Mesothelial cell of epicardium (in vitro differentiated cells): ENCODE data around the gene POLR2C. TPM values are rescaled to one million over a fixed set of nuclear protein-coding genes. Genes with fewer than 3 reads are reported as not detected.

Experiments used
- DNase-seq, 2 experiments: peaks; one replicate each; pipeline ENCODE4 v3.0.0; 2021; ENCODE audit warnings: low spot score in 2 of 2; ENCODE audit not compliant: unreplicated experiment in 2 of 2
- H3K27ac Mint-ChIP-seq: 2 replicates; pipeline ENCODE4 v1.8.0; 2021; ENCODE audit warnings: mixed read lengths
- H3K27me3 Mint-ChIP-seq: 2 replicates; pipeline ENCODE4 v1.8.0; 2021; ENCODE audit warnings: low read depth, mixed read lengths
- H3K36me3 Mint-ChIP-seq: 2 replicates; pipeline ENCODE4 v1.8.0; 2021; ENCODE audit warnings: mixed read lengths
- H3K4me1 Mint-ChIP-seq: 2 replicates; pipeline ENCODE4 v1.8.0; 2021; ENCODE audit warnings: mixed read lengths
- H3K4me3 Mint-ChIP-seq: 2 replicates; pipeline ENCODE4 v1.8.0; 2021; ENCODE audit warnings: mild to moderate bottlenecking, moderate library complexity, mixed read lengths
- H3K9me3 Mint-ChIP-seq: 2 replicates; pipeline ENCODE4 v1.8.0; 2021; ENCODE audit warnings: mixed read lengths
- total RNA-seq: library from RNA; stranded (reverse); gene quantifications from 3 replicates; pipeline ENCODE4 v1.2.1, GENCODE V29; 2021
- TF ChIP-seq, protein P1 (sequence below): fragments of 200-600 bp; sonication (generic); IDR thresholded peaks from one replicate; pipeline ENCODE4 v1.5.0; 2021; ENCODE audit warnings: antibody characterized with exemption; ENCODE audit not compliant: unreplicated experiment

POLR2C gene
- total RNA-seq, 1 donor from 2014 or later: 65.0 TPM

DNA sequence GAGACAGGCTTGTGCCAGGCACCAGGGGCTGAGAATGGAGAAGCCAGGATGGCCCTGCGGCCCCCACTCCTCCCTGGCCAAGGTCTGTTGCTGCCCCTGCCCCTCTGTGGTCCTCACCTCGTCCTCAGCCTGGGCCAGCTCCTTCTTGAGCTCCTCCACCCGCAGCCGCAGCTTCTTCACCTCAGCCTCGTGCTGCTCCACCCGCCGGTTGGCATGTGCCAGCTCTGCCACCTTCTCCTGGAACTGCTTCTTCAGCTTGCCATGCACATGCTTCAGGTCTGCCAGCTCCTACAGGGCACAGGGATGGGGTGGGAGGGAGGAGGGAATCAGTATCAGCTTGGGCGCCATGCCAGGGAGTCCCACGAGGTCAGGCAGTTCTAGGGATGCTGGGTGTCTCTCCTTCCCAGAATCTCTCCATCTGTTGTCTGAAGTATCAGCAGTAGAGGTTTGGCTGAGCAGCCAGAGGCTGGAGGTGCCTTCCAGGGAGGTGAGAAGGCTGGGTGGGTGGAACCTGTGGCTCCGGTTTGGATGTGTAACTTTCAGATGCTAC lies 53.8 kb downstream of the POLR2C start:
- no peak for DNase-seq
- Mint-ChIP-seq H3K27ac (no peak overlapping the region), H3K9me3 (no peaks in the 10 kb centered on the region), H3K27me3 (no peaks in the 10 kb centered on the region), H3K4me1 (peaks cover 35% of the 10 kb centered on the region), H3K4me3 (no peak overlapping the region), H3K36me3 (peaks cover 26% of the 10 kb centered on the region)
- TF ChIP-seq, protein P1, sequence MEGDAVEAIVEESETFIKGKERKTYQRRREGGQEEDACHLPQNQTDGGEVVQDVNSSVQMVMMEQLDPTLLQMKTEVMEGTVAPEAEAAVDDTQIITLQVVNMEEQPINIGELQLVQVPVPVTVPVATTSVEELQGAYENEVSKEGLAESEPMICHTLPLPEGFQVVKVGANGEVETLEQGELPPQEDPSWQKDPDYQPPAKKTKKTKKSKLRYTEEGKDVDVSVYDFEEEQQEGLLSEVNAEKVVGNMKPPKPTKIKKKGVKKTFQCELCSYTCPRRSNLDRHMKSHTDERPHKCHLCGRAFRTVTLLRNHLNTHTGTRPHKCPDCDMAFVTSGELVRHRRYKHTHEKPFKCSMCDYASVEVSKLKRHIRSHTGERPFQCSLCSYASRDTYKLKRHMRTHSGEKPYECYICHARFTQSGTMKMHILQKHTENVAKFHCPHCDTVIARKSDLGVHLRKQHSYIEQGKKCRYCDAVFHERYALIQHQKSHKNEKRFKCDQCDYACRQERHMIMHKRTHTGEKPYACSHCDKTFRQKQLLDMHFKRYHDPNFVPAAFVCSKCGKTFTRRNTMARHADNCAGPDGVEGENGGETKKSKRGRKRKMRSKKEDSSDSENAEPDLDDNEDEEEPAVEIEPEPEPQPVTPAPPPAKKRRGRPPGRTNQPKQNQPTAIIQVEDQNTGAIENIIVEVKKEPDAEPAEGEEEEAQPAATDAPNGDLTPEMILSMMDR: no peak

DNA sequence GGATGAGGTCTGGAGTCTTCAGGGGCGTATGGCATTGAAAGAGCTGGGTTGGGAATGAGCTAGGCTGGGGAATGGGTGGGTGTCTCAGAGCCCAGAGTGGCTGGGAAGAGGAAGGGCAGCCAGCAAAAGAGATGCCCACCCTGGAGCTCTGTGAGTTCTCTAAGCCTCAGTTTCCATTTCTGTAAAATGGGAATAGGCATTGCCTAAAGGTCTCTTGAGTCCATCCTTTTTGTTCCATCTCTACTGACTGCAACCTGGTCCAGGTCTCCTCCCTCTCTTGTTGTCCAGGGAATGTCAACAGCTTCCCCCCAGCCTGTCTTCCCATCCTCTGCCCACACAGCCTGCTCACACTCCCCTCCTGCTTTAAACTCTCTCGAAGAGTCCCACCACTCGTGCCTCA lies 54.3 kb downstream of the POLR2C start:
- TF ChIP-seq, protein P1: no peak
- Mint-ChIP-seq H3K4me1 (peaks cover 35% of the 10 kb centered on the region), H3K27me3 (no peaks in the 10 kb centered on the region), H3K9me3 (no peaks in the 10 kb centered on the region), H3K36me3 (peaks cover 26% of the 10 kb centered on the region), H3K27ac (no peak overlapping the region), H3K4me3 (no peak overlapping the region)
- no peak for DNase-seq

DNA sequence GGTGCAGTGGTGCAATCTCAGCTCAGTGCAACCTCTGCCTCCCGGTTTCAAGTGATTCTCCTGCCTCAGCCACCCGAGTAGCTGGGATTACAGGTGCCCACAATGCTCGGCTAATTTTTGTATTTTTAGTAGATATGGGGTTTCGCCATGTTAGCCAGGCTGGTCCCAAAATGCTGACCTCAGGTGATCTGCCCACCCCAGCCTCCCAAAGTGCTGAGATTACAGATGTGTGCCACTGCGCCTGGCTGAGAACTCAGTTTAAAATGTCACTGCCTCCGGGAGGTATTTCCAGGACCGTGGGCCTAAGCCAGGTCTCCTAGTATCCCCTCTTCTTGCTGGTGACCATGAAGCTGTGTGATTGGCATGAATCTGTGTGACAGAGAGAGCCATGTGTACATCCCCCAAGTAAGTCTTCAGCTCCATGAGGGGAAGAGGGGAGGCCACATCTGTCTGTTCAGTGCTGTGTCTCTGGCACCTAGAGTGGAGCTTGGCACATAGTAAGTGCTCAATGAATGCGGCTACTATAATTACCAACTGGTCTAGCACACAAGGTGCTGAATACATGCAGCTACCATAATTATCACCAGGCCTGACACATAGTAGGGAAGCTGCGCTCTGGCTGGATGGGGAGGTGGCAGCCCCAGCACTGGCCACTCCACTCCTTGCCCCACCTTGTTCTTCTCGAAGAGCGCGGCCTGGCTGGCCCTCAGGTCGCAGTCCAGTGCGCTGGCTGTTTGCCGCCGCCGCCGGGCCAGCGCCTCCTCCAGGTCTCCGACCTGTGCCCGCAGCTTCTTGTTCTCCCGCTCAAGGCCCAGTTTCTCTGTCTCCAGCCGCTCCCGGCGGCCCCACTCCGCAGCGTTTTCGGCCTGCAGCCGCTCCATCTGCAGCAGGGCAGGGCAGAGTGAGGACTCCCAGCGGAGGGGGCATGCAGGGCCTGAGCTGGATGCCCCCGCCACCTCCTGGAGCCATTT lies 55.2 kb downstream of the POLR2C start:
- Mint-ChIP-seq H3K4me1 (peaks cover 32% of the 10 kb centered on the region), H3K4me3 (no peak overlapping the region), H3K27me3 (no peaks in the 10 kb centered on the region), H3K36me3 (peaks cover 24% of the 10 kb centered on the region), H3K9me3 (no peaks in the 10 kb centered on the region), H3K27ac (no peak overlapping the region)
- DNase-seq: no peak
- TF ChIP-seq, protein P1: no peak

DNA sequence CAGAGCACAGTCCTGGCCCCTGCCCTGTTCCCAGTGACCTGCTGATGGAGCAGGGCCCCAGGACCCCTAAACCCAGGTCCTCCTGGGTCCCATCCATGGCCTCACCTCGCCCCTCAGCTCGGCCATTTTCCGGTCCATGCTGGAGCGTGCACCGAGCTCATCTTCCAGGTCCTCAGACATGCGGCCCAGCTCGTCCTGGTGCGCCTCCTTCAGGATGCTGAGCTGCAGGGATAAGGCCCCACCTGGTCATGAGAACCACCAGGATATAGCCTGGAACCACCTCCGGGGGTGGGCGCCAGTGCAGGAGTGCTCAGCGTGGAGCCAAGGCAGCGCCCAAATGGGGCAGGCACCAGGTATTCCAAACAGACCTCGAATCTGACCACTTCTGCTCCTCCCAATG lies 56.0 kb downstream of the POLR2C start:
- H3K4me1 Mint-ChIP-seq: peaks cover 23% of the 10 kb centered on the region
- H3K4me3 Mint-ChIP-seq: no peak overlapping the region
- H3K27ac Mint-ChIP-seq: no peak overlapping the region
- peaks cover 24% of the 10 kb centered on the region for H3K36me3 Mint-ChIP-seq
- DNase-seq: no peak
- TF ChIP-seq, protein P1: no peak
- no peaks in the 10 kb centered on the region for H3K9me3 Mint-ChIP-seq
- no peaks in the 10 kb centered on the region for H3K27me3 Mint-ChIP-seq

DNA sequence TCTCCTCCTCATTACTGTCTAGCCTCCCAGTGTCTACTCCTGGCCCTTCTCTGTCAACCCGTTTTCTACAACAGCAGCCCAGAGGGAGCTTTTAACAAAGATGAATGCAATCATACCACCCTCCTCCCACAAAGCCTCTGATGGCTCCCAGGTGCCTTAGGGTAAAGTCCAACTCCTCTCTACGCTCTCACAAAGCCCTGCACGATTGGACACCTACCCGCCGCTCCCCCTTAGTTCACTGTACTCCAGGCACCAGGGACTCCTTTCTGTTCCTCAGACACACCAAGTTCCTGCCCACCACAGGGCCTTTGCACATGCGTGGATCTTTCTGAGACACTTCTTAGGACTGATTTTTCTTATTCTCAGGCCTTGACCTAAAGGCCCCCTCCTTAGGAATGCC lies 56.4 kb downstream of the POLR2C start:
- no peak for DNase-seq
- Mint-ChIP-seq H3K4me3 (no peak overlapping the region), H3K27me3 (no peaks in the 10 kb centered on the region), H3K9me3 (no peaks in the 10 kb centered on the region), H3K36me3 (peaks cover 24% of the 10 kb centered on the region), H3K4me1 (peaks cover 19% of the 10 kb centered on the region), H3K27ac (no peak overlapping the region)
- TF ChIP-seq, protein P1: no peak
